Transverse colon (tissue), 4 donors: ENCODE data around the gene DEF6. TPM values are rescaled to one million over a fixed set of nuclear protein-coding genes. Genes with fewer than 3 reads are reported as not detected.

Experiments
- DNase-seq: peaks from one replicate; pipeline ENCODE4 v3.0.0-alpha.2; 2019
- H3K27ac ChIP-seq, 4 donors: fragments of 200-600 bp; sonication (generic); 2 replicates each; pipeline ENCODE4 v1.5.1; 2016 to 2018; ENCODE audit warnings: inconsistent platforms in 4 of 4
- H3K27me3 ChIP-seq: fragments of 200-600 bp; sonication (generic); 2 replicates; pipeline ENCODE4 v1.5.1; 2017; ENCODE audit warnings: inconsistent platforms
- H3K36me3 ChIP-seq, 4 donors: fragments of 200-600 bp; sonication (generic); 2 replicates each; pipeline ENCODE4 v1.5.1; 2017 to 2019; ENCODE audit warnings: inconsistent platforms in 4 of 4
- H3K4me1 ChIP-seq, 4 donors: fragments of 200-600 bp; sonication (generic); 2 replicates each; pipeline ENCODE4 v1.5.1; 2017 to 2020; ENCODE audit warnings: inconsistent platforms in 4 of 4
- H3K4me3 ChIP-seq, 4 donors: fragments of 200-600 bp; sonication (generic); 1 replicate in 1 of 4; 2 replicates in 3 of 4; pipeline versions ENCODE4 v1.5.1 to v1.6.1; 2017 to 2019; ENCODE audit warnings: inconsistent platforms in 4 of 4
- H3K9me3 ChIP-seq, 2 donors: fragments of 200-600 bp; sonication (generic); 2 replicates each; pipeline ENCODE4 v1.5.1; 2017 to 2019; ENCODE audit warnings: inconsistent platforms in 2 of 2
- CTCF ChIP-seq, 5 experiments: fragments of 200-600 bp in 3 of 5; fragments of 450-650 bp in 2 of 5; sonication (generic) in 3 of 5; IDR thresholded peaks; 1 replicate in 2 of 5; 2 replicates in 3 of 5; pipeline ENCODE4 v1.5.1; 2016 to 2017; ENCODE audit warnings: antibody characterized with exemption in 5 of 5, inconsistent platforms in 3 of 5, mild to moderate bottlenecking in 2 of 5, moderate library complexity in 1 of 5
- EP300 ChIP-seq: sonication (generic); formaldehyde crosslinking; IDR thresholded peaks from one replicate; pipeline ENCODE4 v1.6.1; 2017; ENCODE audit warnings: antibody characterized with exemption, low read depth
- POLR2A ChIP-seq: fragments of 450-650 bp; IDR thresholded peaks from one replicate; pipeline ENCODE4 v1.6.1; 2016; ENCODE audit warnings: antibody characterized with exemption, mild to moderate bottlenecking, moderate library complexity
- POLR2AphosphoS5 ChIP-seq, 3 donors: sonication (generic); formaldehyde crosslinking; IDR thresholded peaks; one replicate each; pipeline ENCODE4 v1.6.1; 2016; ENCODE audit warnings: antibody characterized with exemption in 3 of 3
- WGBS, 2 donors: methylation state at CpG; one replicate each; pipeline ENCODE4 v1.1.5; 2018; ENCODE audit warnings: low coverage in 1 of 2; 5-methylcytosine and 5-hydroxymethylcytosine counted together
- in situ Hi-C, 4 donors: fragments of 200-750 bp; cut with MboI; loops; one replicate each; pipeline versions ENCODE4 v1.15.0 to v1.15.1; 2017; ENCODE audit warnings: low sequenced_read_pairs in 3 of 4, low pct_ligation_motif_present in 1 of 4, low pct_unique_long_range_greater_than_20kb in 1 of 4
- intact Hi-C: fragments of 100-400 bp; cut with DNase I; formaldehyde crosslinking; loops from one replicate; pipeline ENCODE4 v1.15.1; 2023; ENCODE audit warnings: low total_unique reads
- total RNA-seq, 4 donors: library from RNA; depleted of rRNA; stranded (reverse); fragments of >200 nt; gene quantifications; one replicate each; pipeline ENCODE4 v1.1.0, GENCODE V29; 2016

The DEF6 gene
- total RNA-seq, 4 donors from 2014 or later: 2.6 to 24.5 (median 6.8) TPM

GRCh38 chr6:35265523-35265922, 32.1 kb upstream of the DEF6 start:
- WGBS, 2 donors: 94 to 96% methylated on average over 2 of the region's 2 CpGs
- intact Hi-C loops: no loop called here

GRCh38 chr6:35267446-35267845, 30.2 kb upstream of the DEF6 start:
- WGBS, 2 donors: 81 to 92% methylated on average over 7 to 8 of the region's 8 CpGs
- Histone ChIP-seq H3K36me3 (no peaks in the 10 kb centered on the region), H3K4me3 (no peak overlapping the region), H3K9me3 (no peaks in the 10 kb centered on the region), H3K27ac (no peak overlapping the region), H3K4me1 (no peaks in the 10 kb centered on the region), H3K27me3 (no peaks in the 10 kb centered on the region)
- in situ Hi-C loops: no loop called here
- TF ChIP-seq EP300: no peak
- TF ChIP-seq CTCF (IDR thresholded peaks at IDR 0.05): no peak
- no peak for TF ChIP-seq POLR2A
- TF ChIP-seq POLR2AphosphoS5 (IDR thresholded peaks at IDR 0.05): no peak
- DNase-seq: no peak
- intact Hi-C loops: no loop called here

More at GRCh38 chr6:35265523-35265922, 32.1 kb upstream of the DEF6 start:
- TF ChIP-seq POLR2A (no peak), CTCF (IDR thresholded peaks at IDR 0.05) (no peak), POLR2AphosphoS5 (IDR thresholded peaks at IDR 0.05) (no peak), EP300 (no peak)
- no peak for DNase-seq
- Histone ChIP-seq H3K27me3 (no peaks in the 10 kb centered on the region), H3K9me3 (no peaks in the 10 kb centered on the region), H3K27ac (no peak overlapping the region), H3K36me3 (no peaks in the 10 kb centered on the region), H3K4me3 (no peak overlapping the region), H3K4me1 (peaks cover 0 to 5% (median 2%) of the 10 kb centered on the region in 4 donors)
- in situ Hi-C loops: no loop called here

- Histone ChIP-seq H3K27me3 (no peaks in the 10 kb centered on the region), H3K4me3 (no peak overlapping the region), H3K9me3 (no peaks in the 10 kb centered on the region), H3K27ac (no peak overlapping the region), H3K4me1 (no peaks in the 10 kb centered on the region), H3K36me3 (no peaks in the 10 kb centered on the region)
- 57 to 82% methylated on average over 2 of the region's 2 CpGs for WGBS, 2 donors
- intact Hi-C loops (no loop called here), in situ Hi-C loops (no loop called here)
- no peak for TF ChIP-seq CTCF (IDR thresholded peaks at IDR 0.05)
- no peak for TF ChIP-seq EP300
- TF ChIP-seq POLR2AphosphoS5 (IDR thresholded peaks at IDR 0.05): no peak
- TF ChIP-seq POLR2A: no peak
- DNase-seq: no peak
Observed at GRCh38 chr6:35267897-35268296, 29.7 kb upstream of the DEF6 start.

- DNase-seq: no peak
- TF ChIP-seq CTCF (IDR thresholded peaks at IDR 0.05) (no peak), POLR2A (no peak)
- H3K27me3 ChIP-seq: no peaks in the 10 kb centered on the region
- H3K9me3 ChIP-seq: no peaks in the 10 kb centered on the region
- intact Hi-C loops (no loop called here), in situ Hi-C loops (no loop called here)
- no peak overlapping the region for H3K27ac ChIP-seq
- H3K4me3 ChIP-seq: no peak overlapping the region
- 100% methylated on average over 2 of the region's 2 CpGs; no CpG with 5 or more reads in 1 of the 2 donors for WGBS, 2 donors
- peaks cover 0 to 6% (median 1%) of the 10 kb centered on the region in 4 donors for H3K4me1 ChIP-seq
- no peaks in the 10 kb centered on the region for H3K36me3 ChIP-seq
Observed at GRCh38 chr6:35272005-35272404, 25.6 kb upstream of the DEF6 start.
